ENCODE measurements around the gene HS6ST2. TPM values are rescaled to one million over a fixed set of nuclear protein-coding genes. Genes with fewer than 3 reads are reported as not detected.

HS6ST2 gene
- total RNA-seq, 1 donor from 2014 or later = 29.1 TPM

GRCh38 chrX:132740316-132741123, 217.9 kb downstream of the HS6ST2 start:
- no peak for DNase-seq

- DNase-seq = no peak
These were observed 219.5 kb downstream of the HS6ST2 start for GRCh38 chrX:132738951-132739350.

GRCh38 chrX:132737743-132738142, 220.7 kb downstream of the HS6ST2 start:
- DNase-seq = peak; percentile 14

GRCh38 chrX:132732236-132732635, 226.2 kb downstream of the HS6ST2 start:
- no peak for DNase-seq

- no peak for DNase-seq
These were observed 227.7 kb downstream of the HS6ST2 start for GRCh38 chrX:132730726-132731125.

GRCh38 chrX:132730266-132730665, 228.2 kb downstream of the HS6ST2 start:
- no peak for DNase-seq

GRCh38 chrX:132728296-132728695, 230.1 kb downstream of the HS6ST2 start:
- no peak for DNase-seq

GRCh38 chrX:132718431-132718958, 239.9 kb downstream of the HS6ST2 start:
- DNase-seq = no peak

GRCh38 chrX:132716006-132716405, 242.4 kb downstream of the HS6ST2 start:
- DNase-seq = no peak

- DNase-seq = no peak
These were observed 243.5 kb downstream of the HS6ST2 start for GRCh38 chrX:132714913-132715312.

- no peak for DNase-seq
These were observed 246.1 kb downstream of the HS6ST2 start for GRCh38 chrX:132712350-132712749.

GRCh38 chrX:132710656-132711155, 247.7 kb downstream of the HS6ST2 start:
- DNase-seq = peak; percentile 23

- no peak for DNase-seq
These were observed 249.9 kb downstream of the HS6ST2 start for GRCh38 chrX:132708529-132708928.

GRCh38 chrX:132704769-132705168, 253.7 kb downstream of the HS6ST2 start:
- peak; percentile 14 for DNase-seq

- DNase-seq = no peak
These were observed 264.0 kb downstream of the HS6ST2 start for GRCh38 chrX:132694382-132694781.

GRCh38 chrX:132692526-132692925, 265.9 kb downstream of the HS6ST2 start:
- DNase-seq = no peak

- no peak for DNase-seq
These were observed 266.4 kb downstream of the HS6ST2 start for GRCh38 chrX:132692066-132692465.

- no peak for DNase-seq
These were observed 268.5 kb downstream of the HS6ST2 start for GRCh38 chrX:132689612-132690563.

GRCh38 chrX:132685276-132685675, 273.2 kb downstream of the HS6ST2 start:
- no peak for DNase-seq

- DNase-seq = no peak
These were observed 281.2 kb downstream of the HS6ST2 start for GRCh38 chrX:132677233-132677716.

- peak; percentile 28 for DNase-seq
These were observed 281.8 kb downstream of the HS6ST2 start for GRCh38 chrX:132676561-132677186.

- no peak for DNase-seq
These were observed 282.3 kb downstream of the HS6ST2 start for GRCh38 chrX:132676102-132676501.

Measured in tongue (tissue), 2 donors.